HEK293 (cell line): ENCODE data around the gene FAM89A.
A peak's percentile ranks its signal among the peaks of the same experiment; 100 is the strongest.
"Not testable (repeated sequence)": the region's sequence is repeated elsewhere in the genome, so short reads cannot be mapped to it uniquely, and the experiment has no call there.

Experiments used
- CTCF ChIA-PET: fragments of 350-600 bp; formaldehyde crosslinking; extraction: SDS; loops from one replicate; lab custom pipeline; 2021; ENCODE audit warnings: antibody characterized with exemption; lab: Yijun Ruan, JAX
- POLR2A ChIA-PET: fragments of 300-600 bp; formaldehyde crosslinking; extraction: SDS; loops from one replicate; lab custom pipeline; 2020; ENCODE audit warnings: antibody characterized with exemption, inconsistent platforms; lab: Yijun Ruan, JAX
- H3K27ac ChIP-seq: fragments of 200-500 bp; sonication (Bioruptor generic); 2 replicates; pipeline ENCODE4 v1.5.1; 2014; ENCODE audit warnings: low read depth, low read length, control low read depth, inconsistent platforms; ENCODE audit errors: extremely low read depth
- H3K36me3 ChIP-seq, 2 experiments: fragments of 200-500 bp in 1 of 2; sonication (Bioruptor generic) in 1 of 2; 1 replicate in 1 of 2; 2 replicates in 1 of 2; pipeline ENCODE4 v1.5.1; 2014 to 2017; ENCODE audit warnings: inconsistent platforms in 2 of 2, low read length in 2 of 2; ENCODE audit not compliant: control insufficient read depth in 2 of 2, insufficient read depth in 1 of 2
- H3K4me1 ChIP-seq: fragments of 200-500 bp; sonication (Bioruptor generic); 2 replicates; pipeline ENCODE4 v1.5.1; 2014; ENCODE audit warnings: mild to moderate bottlenecking, low read length, inconsistent platforms; ENCODE audit not compliant: control insufficient read depth, insufficient read depth
- H3K4me3 ChIP-seq: 2 replicates; pipeline ENCODE4 v1.5.1; 2011; ENCODE audit warnings: low read depth, mild to moderate bottlenecking, control low read depth, low read length, moderate library complexity
- H3K9me3 ChIP-seq: fragments of 200-500 bp; sonication (Bioruptor generic); 2 replicates; pipeline ENCODE4 v1.5.1; 2014; ENCODE audit warnings: low read depth, low read length, inconsistent platforms; ENCODE audit not compliant: control insufficient read depth, insufficient read depth
- PRDM1 ChIP-seq: fragments of 450-650 bp; formaldehyde crosslinking; IDR thresholded peaks from 2 replicates; pipeline ENCODE4; 2016; ENCODE audit warnings: missing biosample characterization, missing genetic modification characterization
- ZBTB48 ChIP-seq: fragments of 450-650 bp; formaldehyde crosslinking; IDR thresholded peaks from 2 replicates; pipeline ENCODE4 v1.5.1; 2016; ENCODE audit warnings: missing biosample characterization, missing genetic modification characterization
- ZFP37 ChIP-seq: fragments of 450-650 bp; formaldehyde crosslinking; IDR thresholded peaks from 2 replicates; pipeline ENCODE4 v1.5.1; 2016; ENCODE audit warnings: missing biosample characterization, missing genetic modification characterization
- ZNF292 ChIP-seq: fragments of 450-650 bp; formaldehyde crosslinking; IDR thresholded peaks from 2 replicates; pipeline ENCODE4 v1.5.1; 2016; ENCODE audit warnings: low read depth, missing biosample characterization, missing genetic modification characterization, borderline replicate concordance
- ZNF366 ChIP-seq: fragments of 450-650 bp; formaldehyde crosslinking; conservative IDR thresholded peaks from 2 replicates; pipeline ENCODE4 v1.5.1; 2016; ENCODE audit warnings: missing biosample characterization, missing genetic modification characterization
- ZNF37A ChIP-seq: fragments of 450-650 bp; IDR thresholded peaks from 2 replicates; pipeline ENCODE4 v1.5.1; 2018; ENCODE audit warnings: missing biosample characterization, missing genetic modification characterization
- ZNF510 ChIP-seq: fragments of 450-650 bp; formaldehyde crosslinking; IDR thresholded peaks from 2 replicates; pipeline ENCODE4 v1.5.1; 2018; ENCODE audit warnings: mild to moderate bottlenecking, missing genetic modification characterization, missing biosample characterization; ENCODE audit not compliant: insufficient replicate concordance
- ZNF558 ChIP-seq: fragments of 450-650 bp; formaldehyde crosslinking; IDR thresholded peaks from 2 replicates; pipeline ENCODE4 v1.5.1; 2016; ENCODE audit warnings: missing biosample characterization, missing genetic modification characterization
- ZNF664 ChIP-seq: fragments of 450-650 bp; formaldehyde crosslinking; IDR thresholded peaks from 2 replicates; pipeline ENCODE4 v1.5.1; 2016; ENCODE audit warnings: missing biosample characterization, missing genetic modification characterization
- ZXDB ChIP-seq: fragments of 450-650 bp; formaldehyde crosslinking; IDR thresholded peaks from 2 replicates; pipeline ENCODE4 v1.5.1; 2016; ENCODE audit warnings: missing biosample characterization, missing genetic modification characterization
- TF ChIP-seq, protein P1 (sequence below): IDR thresholded peaks from 2 replicates; pipeline ENCODE4 v1.6.1; 2011; ENCODE audit warnings: mild to moderate bottlenecking, low read depth, low read length, borderline replicate concordance
- TF ChIP-seq, protein P2 (sequence below): fragments of 450-650 bp; formaldehyde crosslinking; IDR thresholded peaks from 2 replicates; pipeline ENCODE4 v1.5.1; 2016; ENCODE audit warnings: missing biosample characterization, missing genetic modification characterization
- TF ChIP-seq, protein P3 (sequence below): fragments of 450-650 bp; formaldehyde crosslinking; IDR thresholded peaks from 2 replicates; pipeline ENCODE4 v1.5.1; 2016; ENCODE audit warnings: missing biosample characterization, missing genetic modification characterization
- TF ChIP-seq, protein P4 (sequence below): fragments of 450-650 bp; formaldehyde crosslinking; IDR thresholded peaks from 2 replicates; pipeline ENCODE4 v1.5.1; 2016; ENCODE audit warnings: missing biosample characterization, missing genetic modification characterization
- TF ChIP-seq, protein P5 (sequence below): fragments of 450-650 bp; formaldehyde crosslinking; IDR thresholded peaks from 2 replicates; pipeline ENCODE4; 2016; ENCODE audit warnings: missing biosample characterization, missing genetic modification characterization

The FAM89A gene

GRCh38 chr1:231047529-231047928 is 7.5 kb upstream of the FAM89A start:
- POLR2A ChIA-PET, H3K27ac ChIP-seq, H3K4me3 ChIP-seq, H3K36me3 ChIP-seq, H3K9me3 ChIP-seq, CTCF ChIA-PET, H3K4me1 ChIP-seq: not testable (repeated sequence)
- peak; percentile 80 for TF ChIP-seq ZNF366 (tag by site-specific recombination)
- TF ChIP-seq PRDM1 (tag by site-specific recombination), result peak; percentile 57; the same call in 1 of the 2 replicates
- TF ChIP-seq, all 188 proteins: peak for 2; not testable (repeated sequence) for 186

GRCh38 chr1:231046730-231047395 is 6.8 kb upstream of the FAM89A start:
- no peaks in the 10 kb centered on the region for H3K36me3 ChIP-seq
- no peaks in the 10 kb centered on the region for H3K9me3 ChIP-seq
- POLR2A ChIA-PET, result no interaction called here
- H3K4me3 ChIP-seq, result no peak overlapping the region
- no peak overlapping the region for H3K27ac ChIP-seq
- H3K4me1 ChIP-seq, result no peaks in the 10 kb centered on the region
- TF ChIP-seq ZNF366 (tag by site-specific recombination), result peak; percentile 83
- TF ChIP-seq, protein P1, sequence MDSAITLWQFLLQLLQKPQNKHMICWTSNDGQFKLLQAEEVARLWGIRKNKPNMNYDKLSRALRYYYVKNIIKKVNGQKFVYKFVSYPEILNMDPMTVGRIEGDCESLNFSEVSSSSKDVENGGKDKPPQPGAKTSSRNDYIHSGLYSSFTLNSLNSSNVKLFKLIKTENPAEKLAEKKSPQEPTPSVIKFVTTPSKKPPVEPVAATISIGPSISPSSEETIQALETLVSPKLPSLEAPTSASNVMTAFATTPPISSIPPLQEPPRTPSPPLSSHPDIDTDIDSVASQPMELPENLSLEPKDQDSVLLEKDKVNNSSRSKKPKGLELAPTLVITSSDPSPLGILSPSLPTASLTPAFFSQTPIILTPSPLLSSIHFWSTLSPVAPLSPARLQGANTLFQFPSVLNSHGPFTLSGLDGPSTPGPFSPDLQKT, result no peak
- TF ChIP-seq PRDM1 (tag by site-specific recombination), result peak; percentile 96
- CTCF ChIA-PET, result interaction anchor here (0.5 to 0.7 kb wide), 3 partner anchors 11 to 588 kb away, joined by 3 to 4 read pairs (median 3); no protein-coding TSS in a partner anchor

GRCh38 chr1:231045921-231046729 is 6.1 kb upstream of the FAM89A start:
- H3K36me3 ChIP-seq, H3K9me3 ChIP-seq, POLR2A ChIA-PET, H3K27ac ChIP-seq, H3K4me3 ChIP-seq, H3K4me1 ChIP-seq: not testable (repeated sequence)
- CTCF ChIA-PET, result interaction anchor here (0.5 to 1.8 kb wide), 5 partner anchors 11 to 588 kb away, joined by 3 to 6 read pairs (median 4); no protein-coding TSS in a partner anchor
- TF ChIP-seq ZNF366 (tag by site-specific recombination), result peak; percentile 86; the same call in 1 of the 2 replicates

GRCh38 chr1:231045286-231045685 is 5.2 kb upstream of the FAM89A start:
- Histone ChIP-seq H3K9me3 (no peaks in the 10 kb centered on the region), H3K4me1 (peaks cover 3% of the 10 kb centered on the region; the same call in 1 of the 2 replicates), H3K36me3 (no peaks in the 10 kb centered on the region), H3K4me3 (no peak overlapping the region), H3K27ac (no peak overlapping the region)
- CTCF ChIA-PET, result interaction anchor here (0.6 to 1.8 kb wide), 3 partner anchors 46 to 534 kb away, joined by 3 to 6 read pairs (median 4); no protein-coding TSS in a partner anchor
- POLR2A ChIA-PET, result no interaction called here
- TF ChIP-seq, protein P2, sequence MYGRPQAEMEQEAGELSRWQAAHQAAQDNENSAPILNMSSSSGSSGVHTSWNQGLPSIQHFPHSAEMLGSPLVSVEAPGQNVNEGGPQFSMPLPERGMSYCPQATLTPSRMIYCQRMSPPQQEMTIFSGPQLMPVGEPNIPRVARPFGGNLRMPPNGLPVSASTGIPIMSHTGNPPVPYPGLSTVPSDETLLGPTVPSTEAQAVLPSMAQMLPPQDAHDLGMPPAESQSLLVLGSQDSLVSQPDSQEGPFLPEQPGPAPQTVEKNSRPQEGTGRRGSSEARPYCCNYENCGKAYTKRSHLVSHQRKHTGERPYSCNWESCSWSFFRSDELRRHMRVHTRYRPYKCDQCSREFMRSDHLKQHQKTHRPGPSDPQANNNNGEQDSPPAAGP (tag by site-specific recombination), result no peak
- TF ChIP-seq, protein P3, sequence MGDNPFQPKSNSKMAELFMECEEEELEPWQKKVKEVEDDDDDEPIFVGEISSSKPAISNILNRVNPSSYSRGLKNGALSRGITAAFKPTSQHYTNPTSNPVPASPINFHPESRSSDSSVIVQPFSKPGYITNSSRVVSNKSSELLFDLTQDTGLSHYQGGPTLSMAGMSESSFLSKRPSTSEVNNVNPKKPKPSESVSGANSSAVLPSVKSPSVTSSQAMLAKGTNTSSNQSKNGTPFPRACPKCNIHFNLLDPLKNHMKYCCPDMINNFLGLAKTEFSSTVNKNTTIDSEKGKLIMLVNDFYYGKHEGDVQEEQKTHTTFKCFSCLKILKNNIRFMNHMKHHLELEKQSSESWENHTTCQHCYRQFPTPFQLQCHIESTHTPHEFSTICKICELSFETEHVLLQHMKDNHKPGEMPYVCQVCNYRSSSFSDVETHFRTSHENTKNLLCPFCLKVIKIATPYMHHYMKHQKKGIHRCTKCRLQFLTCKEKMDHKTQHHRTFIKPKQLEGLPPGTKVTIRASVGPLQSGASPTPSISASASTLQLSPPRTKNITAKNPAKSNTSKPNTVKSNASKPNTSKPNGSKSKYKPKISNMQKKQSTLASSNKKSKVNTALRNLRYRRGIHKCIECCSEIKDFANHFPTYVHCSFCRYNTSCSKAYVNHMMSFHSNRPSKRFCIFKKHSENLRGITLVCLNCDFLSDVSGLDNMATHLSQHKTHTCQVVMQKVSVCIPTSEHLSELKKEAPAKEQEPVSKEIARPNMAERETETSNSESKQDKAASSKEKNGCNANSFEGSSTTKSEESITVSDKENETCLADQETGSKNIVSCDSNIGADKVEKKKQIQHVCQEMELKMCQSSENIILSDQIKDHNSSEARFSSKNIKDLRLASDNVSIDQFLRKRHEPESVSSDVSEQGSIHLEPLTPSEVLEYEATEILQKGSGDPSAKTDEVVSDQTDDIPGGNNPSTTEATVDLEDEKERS (tag by site-specific recombination), result no peak
- TF ChIP-seq, protein P4, sequence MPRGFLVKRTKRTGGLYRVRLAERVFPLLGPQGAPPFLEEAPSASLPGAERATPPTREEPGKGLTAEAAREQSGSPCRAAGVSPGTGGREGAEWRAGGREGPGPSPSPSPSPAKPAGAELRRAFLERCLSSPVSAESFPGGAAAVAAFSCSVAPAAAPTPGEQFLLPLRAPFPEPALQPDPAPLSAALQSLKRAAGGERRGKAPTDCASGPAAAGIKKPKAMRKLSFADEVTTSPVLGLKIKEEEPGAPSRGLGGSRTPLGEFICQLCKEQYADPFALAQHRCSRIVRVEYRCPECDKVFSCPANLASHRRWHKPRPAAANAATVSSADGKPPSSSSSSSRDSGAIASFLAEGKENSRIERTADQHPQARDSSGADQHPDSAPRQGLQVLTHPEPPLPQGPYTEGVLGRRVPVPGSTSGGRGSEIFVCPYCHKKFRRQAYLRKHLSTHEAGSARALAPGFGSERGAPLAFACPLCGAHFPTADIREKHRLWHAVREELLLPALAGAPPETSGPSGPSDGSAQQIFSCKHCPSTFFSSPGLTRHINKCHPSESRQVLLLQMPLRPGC (tag by site-specific recombination), result no peak
- TF ChIP-seq ZNF37A (tag by site-specific recombination), result no peak
- no peak for TF ChIP-seq ZNF664 (tag by site-specific recombination)
- no peak for TF ChIP-seq ZBTB48 (tag by site-specific recombination)
- TF ChIP-seq, protein P5, sequence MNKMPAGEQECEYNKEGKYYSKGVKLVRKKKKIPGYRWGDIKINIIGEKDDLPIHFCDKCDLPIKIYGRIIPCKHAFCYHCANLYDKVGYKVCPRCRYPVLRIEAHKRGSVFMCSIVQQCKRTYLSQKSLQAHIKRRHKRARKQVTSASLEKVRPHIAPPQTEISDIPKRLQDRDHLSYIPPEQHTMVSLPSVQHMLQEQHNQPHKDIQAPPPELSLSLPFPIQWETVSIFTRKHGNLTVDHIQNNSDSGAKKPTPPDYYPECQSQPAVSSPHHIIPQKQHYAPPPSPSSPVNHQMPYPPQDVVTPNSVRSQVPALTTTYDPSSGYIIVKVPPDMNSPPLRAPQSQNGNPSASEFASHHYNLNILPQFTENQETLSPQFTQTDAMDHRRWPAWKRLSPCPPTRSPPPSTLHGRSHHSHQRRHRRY (tag by site-specific recombination), result no peak
- no peak for TF ChIP-seq ZNF292 (tag by site-specific recombination)
- no peak for TF ChIP-seq ZNF510
- no peak for TF ChIP-seq ZFP37 (tag by site-specific recombination)
- TF ChIP-seq ZXDB (tag by site-specific recombination), result no peak
- TF ChIP-seq ZNF558 (tag by site-specific recombination), result no peak
